K562 (cell line): ENCODE data around the gene CHCHD5. TPM values are rescaled to one million over a fixed set of nuclear protein-coding genes. Genes with fewer than 3 reads are reported as not detected.

Experiments used
- ATAC-seq: fragments of 200-7000 bp; cut with Tn5 transposase; 3 replicates; pipeline ENCODE4 v1.9.1; 2020; ENCODE audit warnings: moderate library complexity
- BruUV-seq: library from RNA; stranded (reverse); fragments of 400-500 nt; replicated peaks from 2 replicates; lab custom pipeline; 2021; lab: Mats Ljungman, UMichigan
- CTCF ChIA-PET: fragments of 300-600 bp; formaldehyde crosslinking; extraction: SDS; loops from one replicate; lab custom pipeline; 2021; ENCODE audit warnings: low intra/inter-chr PET ratio; lab: Yijun Ruan, JAX
- POLR2A ChIA-PET: fragments of 300-600, 350-650 bp; sonication (Branson Sonifier 250); formaldehyde crosslinking; extraction: SDS; loops from one replicate; lab custom pipeline; 2021; ENCODE audit warnings: antibody characterized with exemption, inconsistent platforms; lab: Yijun Ruan, JAX
- DNase-seq, 4 experiments: peaks; one replicate each; pipeline versions ENCODE4 v3.0.0 to v3.0.0-alpha.2; 2011 to 2018; ENCODE audit warnings: low spot score in 3 of 4, mixed read lengths in 3 of 4; ENCODE audit errors: extremely low read depth in 1 of 4
- FAIRE-seq: peaks from 2 replicates; lab custom pipeline; 2011; peaks lifted over from hg19 to GRCh38; lab: Jason Lieb, UNC
- H2AFZ ChIP-seq: 2 replicates; pipeline ENCODE4 v1.6.0; 2011; ENCODE audit warnings: low read depth, low read length, control low read depth, inconsistent platforms
- H3K27ac ChIP-seq: fragments of 200-600 bp; 3 replicates; pipeline ENCODE4 v1.8.0; 2011; ENCODE audit warnings: low read depth, mild to moderate bottlenecking, control low read depth, inconsistent platforms, low read length, moderate library complexity, mixed read lengths; ENCODE audit errors: extremely low read depth
- H3K27me3 ChIP-seq, 2 experiments: fragments of 300-600 bp in 1 of 2; 2 replicates in 1 of 2; 3 replicates in 1 of 2; pipeline versions ENCODE4 v1.6.0 to v1.8.0; 2011; ENCODE audit warnings: inconsistent platforms in 2 of 2, low read length in 2 of 2, mild to moderate bottlenecking in 1 of 2, mixed read lengths in 1 of 2, moderate library complexity in 1 of 2; ENCODE audit not compliant: control insufficient read depth in 2 of 2, insufficient read depth in 2 of 2
- H3K36me3 ChIP-seq: fragments of 300-600 bp; 3 replicates; pipeline ENCODE4 v1.8.0; 2011; ENCODE audit warnings: mild to moderate bottlenecking, low read length, inconsistent platforms; ENCODE audit not compliant: control insufficient read depth, insufficient read depth
- H3K4me1 ChIP-seq, 2 experiments: fragments of 200-600 bp in 1 of 2; replicated peaks in 1 of 2; 2 replicates in 1 of 2; 3 replicates in 1 of 2; pipeline versions ENCODE4 v1.5.1 to v1.8.0; 2011; ENCODE audit warnings: inconsistent platforms in 2 of 2, low read length in 2 of 2, mild to moderate bottlenecking in 1 of 2, mixed read lengths in 1 of 2, moderate library complexity in 1 of 2; ENCODE audit not compliant: control insufficient read depth in 2 of 2, insufficient read depth in 2 of 2
- H3K4me2 ChIP-seq: 2 replicates; pipeline ENCODE4 v1.6.1; 2011; ENCODE audit warnings: low read length, control low read depth, inconsistent platforms, mixed read lengths; ENCODE audit not compliant: insufficient read depth
- H3K4me3 ChIP-seq: fragments of 200-600 bp; sonication (generic), shearing (Covaris generic); 2 replicates; pipeline ENCODE4 v1.5.1; 2016; ENCODE audit warnings: control low read depth, inconsistent platforms
- H3K79me2 ChIP-seq: fragments of 200-600 bp; 3 replicates; pipeline ENCODE4 v1.8.0; 2011; ENCODE audit warnings: low read length, inconsistent platforms; ENCODE audit not compliant: control insufficient read depth, insufficient read depth
- H3K9ac ChIP-seq, 2 experiments: 2 replicates each; pipeline versions ENCODE4 v1.6.0 to v1.6.1; 2011; ENCODE audit warnings: low read depth in 2 of 2, low read length in 2 of 2, control low read depth in 1 of 2, inconsistent platforms in 1 of 2, mild to moderate bottlenecking in 1 of 2, mixed read lengths in 1 of 2; ENCODE audit not compliant: insufficient read depth in 1 of 2
- H3K9me1 ChIP-seq: one replicate; pipeline ENCODE4 v1.6.0; 2011; ENCODE audit warnings: inconsistent platforms, mild to moderate bottlenecking, low read length, moderate library complexity; ENCODE audit not compliant: control insufficient read depth, insufficient read depth
- H3K9me3 ChIP-seq: replicated peaks from 2 replicates; pipeline ENCODE4 v1.5.1; 2011; ENCODE audit warnings: low read depth, low read length, inconsistent platforms; ENCODE audit not compliant: control insufficient read depth, insufficient read depth
- H4K20me1 ChIP-seq: replicated peaks from 2 replicates; pipeline ENCODE4 v1.6.1; 2011; ENCODE audit warnings: low read length, inconsistent platforms, mixed read lengths; ENCODE audit not compliant: control insufficient read depth, insufficient read depth
- CHCHD3 ChIP-seq: fragments of 250-450 bp; sonication (Bioruptor Pico); IDR thresholded peaks from 2 replicates; pipeline ENCODE4 v2.1.2; 2022; ENCODE audit warnings: mild to moderate bottlenecking
- HOXB6 ChIP-seq: fragments of 250-450 bp; sonication (Bioruptor Pico); IDR thresholded peaks from 2 replicates; pipeline ENCODE4 v1.5.1; 2022; ENCODE audit warnings: mild to moderate bottlenecking, borderline replicate concordance
- JUNB ChIP-seq: fragments of 450-650 bp; formaldehyde crosslinking; conservative IDR thresholded peaks from 2 replicates; pipeline ENCODE4 v1.4.0; 2020; ENCODE audit warnings: mild to moderate bottlenecking
- MXI1 ChIP-seq: IDR thresholded peaks from 2 replicates; pipeline ENCODE4 v1.6.1; 2011; ENCODE audit warnings: low read depth, mild to moderate bottlenecking, improper control_type of control experiment, low read length
- RBM25 ChIP-seq: fragments of 200-400 bp; formaldehyde crosslinking; IDR thresholded peaks from 2 replicates; pipeline ENCODE4 v1.6.1; 2018; ENCODE audit warnings: low read length, low read depth, moderate library complexity; ENCODE audit not compliant: severe bottlenecking
- RNF2 ChIP-seq: sonication (generic); IDR thresholded peaks from 2 replicates; pipeline ENCODE4 v1.6.1; 2016
- SMAD2 ChIP-seq: fragments of 150-350 bp; IDR thresholded peaks from 2 replicates; pipeline ENCODE4 v1.6.1; 2014; ENCODE audit warnings: low read depth, mild to moderate bottlenecking, low read length
- SMARCA4 ChIP-seq: fragments of 450-650 bp; IDR thresholded peaks from 2 replicates; pipeline ENCODE4 v1.6.1; 2016
- STAT5A ChIP-seq: IDR thresholded peaks from 2 replicates; pipeline ENCODE4 v1.6.1; 2012; ENCODE audit warnings: low read length, inconsistent platforms, borderline replicate concordance
- U2AF2 ChIP-seq: fragments of 200-400 bp; formaldehyde crosslinking; optimal IDR thresholded peaks from 2 replicates; pipeline ENCODE3; 2017; ENCODE audit warnings: low read depth, mild to moderate bottlenecking, low read length
- ZFX ChIP-seq: sonication (generic); formaldehyde crosslinking; IDR thresholded peaks from 2 replicates; pipeline ENCODE4 v1.8.0; 2022; ENCODE audit warnings: mild to moderate bottlenecking, missing genetic modification reagents, moderate library complexity
- ZNF253 ChIP-seq: fragments of 250-450 bp; sonication (Bioruptor Pico); conservative IDR thresholded peaks from 2 replicates; pipeline ENCODE4 v1.6.1; 2021; ENCODE audit warnings: mild to moderate bottlenecking
- ZNF785 ChIP-seq: fragments of 250-450 bp; sonication (Bioruptor Pico); IDR thresholded peaks from 2 replicates; pipeline ENCODE4 v1.4.0; 2020; ENCODE audit warnings: mild to moderate bottlenecking
- WGBS: fragments of 100-300 bp; shearing (Covaris generic); methylation state at CpG from one replicate; pipeline ENCODE4 v1.1.6; 2016; ENCODE audit warnings: low coverage, mixed read lengths; ENCODE audit not compliant: insufficient coverage; ENCODE audit errors: missing lambda C conversion rate; 5-methylcytosine and 5-hydroxymethylcytosine counted together
- in situ Hi-C: fragments of 300-500 bp; cut with MboI; formaldehyde crosslinking; loops from 4 replicates; pipeline ENCODE4 v1.15.0; 2018; ENCODE audit warnings: inconsistent platforms, mixed read lengths
- intact Hi-C: fragments of 100-400 bp; cut with micrococcal nuclease; formaldehyde crosslinking; loops from 2 replicates; pipeline ENCODE4 v1.14.2; 2022
- polyA plus RNA-seq, 8 experiments: library from polyadenylated mRNA; depleted of rRNA in 4 of 8; stranded (reverse) in 5 of 8; unstranded in 3 of 8; fragments of >200 nt; fragmentation: Nextera tagmentation in 2 of 8; fragmentation: Illumina TruSeq in 1 of 8; extraction: Ambion mirVana in 2 of 8; extraction: Trizol in 1 of 8; gene quantifications; 2 replicates each; pipeline versions ENCODE4 v1.2.1 to v1.2.3, GENCODE V29; 2011 to 2014; ENCODE audit warnings: inconsistent platforms in 1 of 8, missing spikeins in 1 of 8
- total RNA-seq, 7 experiments: library from RNA; depleted of rRNA in 6 of 7; stranded (reverse); fragments of >200 nt in 6 of 7; fragmentation: Illumina TruSeq in 2 of 7; extraction: Trizol in 2 of 7; gene quantifications; 2 replicates each; pipeline versions ENCODE4 v1.2.1 to v1.2.3, GENCODE V29; 2011 to 2021; ENCODE audit warnings: low replicate concordance in 1 of 7
- TF ChIP-seq, protein P1 (sequence below): fragments of 450-650 bp; IDR thresholded peaks from 2 replicates; pipeline ENCODE4 v1.7.1; 2018; ENCODE audit warnings: mild to moderate bottlenecking, low read depth; ENCODE audit not compliant: partially characterized antibody
- TF ChIP-seq, protein P2 (sequence below): fragments of 450-650 bp; formaldehyde crosslinking; IDR thresholded peaks from 2 replicates; pipeline ENCODE4 v1.4.0; 2020; ENCODE audit warnings: mild to moderate bottlenecking, moderate library complexity
- TF ChIP-seq, protein P3 (sequence below): fragments of 450-650 bp; formaldehyde crosslinking; IDR thresholded peaks from 2 replicates; pipeline ENCODE4 v1.4.0; 2020; ENCODE audit warnings: mild to moderate bottlenecking, mixed read lengths

CHCHD5 gene
- total and polyA plus RNA-seq, 9 of the 15 experiments (the other 6 are each of a cell fraction or from before 2014, with no cell fraction given): 7.4 to 79.3 (median 33.4) TPM

DNA sequence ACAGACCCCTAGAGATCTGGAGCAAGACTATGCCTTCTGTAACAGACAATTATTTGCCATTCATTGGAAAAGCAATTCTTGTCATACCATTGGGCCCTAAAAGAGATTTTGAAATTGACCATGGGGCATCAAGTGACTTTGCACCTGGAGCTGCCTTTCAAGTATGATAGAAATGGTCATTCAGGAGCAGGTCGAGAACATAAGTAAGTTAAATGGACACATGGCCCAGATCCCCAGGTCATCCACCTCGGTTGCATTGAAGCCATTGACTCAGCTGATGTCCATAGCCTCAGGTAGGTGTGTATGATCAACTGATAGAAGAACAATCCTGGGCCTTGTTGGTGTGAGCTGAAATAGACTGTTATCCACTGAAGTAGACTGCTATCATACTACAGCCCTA, 19.3 kb downstream of the CHCHD5 start:
- 14% methylated on average over 2 of the region's 2 CpGs for WGBS
- in situ Hi-C loops: loop anchor here (5.0 to 25.0 kb wide), 2 partner anchors 124 to 284 kb away; no protein-coding TSS in a partner anchor
- POLR2A ChIA-PET: interaction anchor here (0.8 to 0.9 kb wide), 2 partner anchors 11 to 42 kb away, joined by 3 read pairs; no protein-coding TSS in a partner anchor

More for the DNA sequence above, 19.3 kb downstream of the CHCHD5 start:
- Histone ChIP-seq H3K9ac (no peak overlapping the region), H4K20me1 (no peaks in the 10 kb centered on the region), H3K27me3 (no peaks in the 10 kb centered on the region), H3K9me1 (no peaks in the 10 kb centered on the region), H3K4me3 (no peak overlapping the region), H3K36me3 (no peaks in the 10 kb centered on the region), H3K4me2 (no peak overlapping the region), H3K79me2 (no peaks in the 10 kb centered on the region), H2AFZ (no peak overlapping the region), H3K27ac (no peak overlapping the region), H3K9me3 (no peaks in the 10 kb centered on the region), H3K4me1 (peaks cover 0 to 3% of the 10 kb centered on the region in 2 experiments; a peak in 2 of 5 replicates)
- no peak for DNase-seq
- BruUV-seq: no TSS peak
- no peak for FAIRE-seq
- CTCF ChIA-PET: no interaction called here
- no peak for ATAC-seq
- intact Hi-C loops: loop anchor here (5.0 kb wide), 2 partner anchors 279 to 339 kb away; no protein-coding TSS in a partner anchor
- TF ChIP-seq SMARCA4 (no peak), RNF2 (no peak), MXI1 (no peak), CHCHD3 (CRISPR knock-in tag) (no peak), HOXB6 (CRISPR knock-in tag) (no peak), JUNB (CRISPR knock-in tag) (no peak), STAT5A (no peak), RBM25 (no peak), SMAD2 (no peak), U2AF2 (no peak), ZFX (CRISPR knock-in tag) (no peak), ZNF253 (CRISPR knock-in tag) (no peak), ZNF785 (CRISPR knock-in tag) (no peak)
- TF ChIP-seq, protein P1, sequence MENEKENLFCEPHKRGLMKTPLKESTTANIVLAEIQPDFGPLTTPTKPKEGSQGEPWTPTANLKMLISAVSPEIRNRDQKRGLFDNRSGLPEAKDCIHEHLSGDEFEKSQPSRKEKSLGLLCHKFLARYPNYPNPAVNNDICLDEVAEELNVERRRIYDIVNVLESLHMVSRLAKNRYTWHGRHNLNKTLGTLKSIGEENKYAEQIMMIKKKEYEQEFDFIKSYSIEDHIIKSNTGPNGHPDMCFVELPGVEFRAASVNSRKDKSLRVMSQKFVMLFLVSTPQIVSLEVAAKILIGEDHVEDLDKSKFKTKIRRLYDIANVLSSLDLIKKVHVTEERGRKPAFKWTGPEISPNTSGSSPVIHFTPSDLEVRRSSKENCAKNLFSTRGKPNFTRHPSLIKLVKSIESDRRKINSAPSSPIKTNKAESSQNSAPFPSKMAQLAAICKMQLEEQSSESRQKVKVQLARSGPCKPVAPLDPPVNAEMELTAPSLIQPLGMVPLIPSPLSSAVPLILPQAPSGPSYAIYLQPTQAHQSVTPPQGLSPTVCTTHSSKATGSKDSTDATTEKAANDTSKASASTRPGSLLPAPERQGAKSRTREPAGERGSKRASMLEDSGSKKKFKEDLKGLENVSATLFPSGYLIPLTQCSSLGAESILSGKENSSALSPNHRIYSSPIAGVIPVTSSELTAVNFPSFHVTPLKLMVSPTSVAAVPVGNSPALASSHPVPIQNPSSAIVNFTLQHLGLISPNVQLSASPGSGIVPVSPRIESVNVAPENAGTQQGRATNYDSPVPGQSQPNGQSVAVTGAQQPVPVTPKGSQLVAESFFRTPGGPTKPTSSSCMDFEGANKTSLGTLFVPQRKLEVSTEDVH: no peak
- TF ChIP-seq, protein P2, sequence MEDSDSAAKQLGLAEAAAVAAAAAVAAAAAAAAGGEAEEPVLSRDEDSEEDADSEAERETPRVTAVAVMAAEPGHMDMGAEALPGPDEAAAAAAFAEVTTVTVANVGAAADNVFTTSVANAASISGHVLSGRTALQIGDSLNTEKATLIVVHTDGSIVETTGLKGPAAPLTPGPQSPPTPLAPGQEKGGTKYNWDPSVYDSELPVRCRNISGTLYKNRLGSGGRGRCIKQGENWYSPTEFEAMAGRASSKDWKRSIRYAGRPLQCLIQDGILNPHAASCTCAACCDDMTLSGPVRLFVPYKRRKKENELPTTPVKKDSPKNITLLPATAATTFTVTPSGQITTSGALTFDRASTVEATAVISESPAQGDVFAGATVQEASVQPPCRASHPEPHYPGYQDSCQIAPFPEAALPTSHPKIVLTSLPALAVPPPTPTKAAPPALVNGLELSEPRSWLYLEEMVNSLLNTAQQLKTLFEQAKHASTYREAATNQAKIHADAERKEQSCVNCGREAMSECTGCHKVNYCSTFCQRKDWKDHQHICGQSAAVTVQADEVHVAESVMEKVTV (CRISPR knock-in tag): no peak
- TF ChIP-seq, protein P3, sequence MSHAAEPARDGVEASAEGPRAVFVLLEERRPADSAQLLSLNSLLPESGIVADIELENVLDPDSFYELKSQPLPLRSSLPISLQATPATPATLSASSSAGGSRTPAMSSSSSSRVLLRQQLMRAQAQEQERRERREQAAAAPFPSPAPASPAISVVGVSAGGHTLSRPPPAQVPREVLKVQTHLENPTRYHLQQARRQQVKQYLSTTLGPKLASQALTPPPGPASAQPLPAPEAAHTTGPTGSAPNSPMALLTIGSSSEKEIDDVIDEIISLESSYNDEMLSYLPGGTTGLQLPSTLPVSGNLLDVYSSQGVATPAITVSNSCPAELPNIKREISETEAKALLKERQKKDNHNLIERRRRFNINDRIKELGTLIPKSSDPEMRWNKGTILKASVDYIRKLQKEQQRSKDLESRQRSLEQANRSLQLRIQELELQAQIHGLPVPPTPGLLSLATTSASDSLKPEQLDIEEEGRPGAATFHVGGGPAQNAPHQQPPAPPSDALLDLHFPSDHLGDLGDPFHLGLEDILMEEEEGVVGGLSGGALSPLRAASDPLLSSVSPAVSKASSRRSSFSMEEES (CRISPR knock-in tag): no peak
- TF ChIP-seq, all 486 proteins: peak for 0
